Transverse colon (tissue), 4 donors: ENCODE data around the gene BRME1.

Experiments
- EP300 ChIP-seq: sonication (generic); formaldehyde crosslinking; IDR thresholded peaks from one replicate; pipeline ENCODE4 v1.6.1; 2017; ENCODE audit warnings: antibody characterized with exemption, low read depth
- POLR2A ChIP-seq: fragments of 450-650 bp; IDR thresholded peaks from one replicate; pipeline ENCODE4 v1.6.1; 2016; ENCODE audit warnings: antibody characterized with exemption, mild to moderate bottlenecking, moderate library complexity
- POLR2AphosphoS5 ChIP-seq, 3 donors: sonication (generic); formaldehyde crosslinking; IDR thresholded peaks; one replicate each; pipeline ENCODE4 v1.6.1; 2016; ENCODE audit warnings: antibody characterized with exemption in 3 of 3
- TF ChIP-seq, protein P1 (sequence below), 5 experiments: fragments of 200-600 bp in 3 of 5; fragments of 450-650 bp in 2 of 5; sonication (generic) in 3 of 5; IDR thresholded peaks; 1 replicate in 2 of 5; 2 replicates in 3 of 5; pipeline ENCODE4 v1.5.1; 2016 to 2017; ENCODE audit warnings: antibody characterized with exemption in 5 of 5, inconsistent platforms in 3 of 5, mild to moderate bottlenecking in 2 of 5, moderate library complexity in 1 of 5

DNA sequence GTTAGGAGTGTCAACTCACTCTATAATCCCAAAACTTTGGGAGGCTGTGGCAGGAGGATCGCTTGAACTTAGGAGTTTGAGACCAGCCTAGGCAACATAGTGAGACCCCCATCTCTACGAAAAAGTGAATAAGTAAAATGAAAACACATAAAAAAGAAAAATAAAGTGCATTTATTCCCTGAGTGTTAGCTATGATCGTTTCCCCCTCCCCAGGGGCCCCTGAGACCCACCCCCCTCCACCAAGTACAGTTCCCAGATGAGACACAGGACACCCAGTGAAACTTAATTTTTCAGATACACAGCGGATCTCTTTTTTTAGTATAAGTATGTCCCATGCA lies 57.6 kb downstream of the BRME1 start:
- TF ChIP-seq, protein P1, sequence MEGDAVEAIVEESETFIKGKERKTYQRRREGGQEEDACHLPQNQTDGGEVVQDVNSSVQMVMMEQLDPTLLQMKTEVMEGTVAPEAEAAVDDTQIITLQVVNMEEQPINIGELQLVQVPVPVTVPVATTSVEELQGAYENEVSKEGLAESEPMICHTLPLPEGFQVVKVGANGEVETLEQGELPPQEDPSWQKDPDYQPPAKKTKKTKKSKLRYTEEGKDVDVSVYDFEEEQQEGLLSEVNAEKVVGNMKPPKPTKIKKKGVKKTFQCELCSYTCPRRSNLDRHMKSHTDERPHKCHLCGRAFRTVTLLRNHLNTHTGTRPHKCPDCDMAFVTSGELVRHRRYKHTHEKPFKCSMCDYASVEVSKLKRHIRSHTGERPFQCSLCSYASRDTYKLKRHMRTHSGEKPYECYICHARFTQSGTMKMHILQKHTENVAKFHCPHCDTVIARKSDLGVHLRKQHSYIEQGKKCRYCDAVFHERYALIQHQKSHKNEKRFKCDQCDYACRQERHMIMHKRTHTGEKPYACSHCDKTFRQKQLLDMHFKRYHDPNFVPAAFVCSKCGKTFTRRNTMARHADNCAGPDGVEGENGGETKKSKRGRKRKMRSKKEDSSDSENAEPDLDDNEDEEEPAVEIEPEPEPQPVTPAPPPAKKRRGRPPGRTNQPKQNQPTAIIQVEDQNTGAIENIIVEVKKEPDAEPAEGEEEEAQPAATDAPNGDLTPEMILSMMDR (IDR thresholded peaks at IDR 0.05): no peak
- TF ChIP-seq POLR2AphosphoS5 (IDR thresholded peaks at IDR 0.05) (no peak), POLR2A (no peak), EP300 (no peak)
